SK-N-SH (cell line): ENCODE data around the gene GSS.

ENCODE experiments used
- CTCF ChIP-seq: fragments of 200-600 bp; sonication (generic); IDR thresholded peaks from 2 replicates; pipeline ENCODE4 v1.6.1; 2017; ENCODE audit warnings: antibody characterized with exemption, mild to moderate bottlenecking, moderate library complexity
- EZH2phosphoT487 ChIP-seq: fragments of 200-600 bp; sonication (generic); IDR thresholded peaks from 2 replicates; pipeline ENCODE4 v1.6.1; 2017; ENCODE audit warnings: low read depth, mixed run types, mild to moderate bottlenecking, antibody characterized with exemption, moderate library complexity, borderline replicate concordance
- FOSL2 ChIP-seq: IDR thresholded peaks from 2 replicates; pipeline ENCODE4 v1.4.0; 2012; ENCODE audit warnings: low read depth, mild to moderate bottlenecking, moderate library complexity, borderline replicate concordance
- FOXM1 ChIP-seq: IDR thresholded peaks from 2 replicates; pipeline ENCODE4 v1.4.0; 2012; ENCODE audit warnings: low read depth, mild to moderate bottlenecking
- MAX ChIP-seq: IDR thresholded peaks from 2 replicates; pipeline ENCODE4 v1.4.0; 2012; ENCODE audit warnings: low read depth
- MEF2A ChIP-seq: IDR thresholded peaks from 2 replicates; pipeline ENCODE4 v1.4.0; 2012; ENCODE audit warnings: low read depth, borderline replicate concordance
- RXRA ChIP-seq: IDR thresholded peaks from 2 replicates; pipeline ENCODE4 v1.4.0; 2012; ENCODE audit warnings: low read depth, mild to moderate bottlenecking, borderline replicate concordance
- SIN3A ChIP-seq: IDR thresholded peaks from 2 replicates; pipeline ENCODE4 v1.6.1; 2012; ENCODE audit warnings: low read depth, mild to moderate bottlenecking, low read length, moderate library complexity, borderline replicate concordance
- SMC3 ChIP-seq: IDR thresholded peaks from 2 replicates; pipeline ENCODE4 v1.6.1; 2012; ENCODE audit warnings: low read depth, low read length, improper control_type of control experiment
- TAF1 ChIP-seq: IDR thresholded peaks from 2 replicates; pipeline ENCODE4 v1.6.1; 2012; ENCODE audit warnings: low read depth, mild to moderate bottlenecking, low read length, moderate library complexity, borderline replicate concordance

- TF ChIP-seq CTCF (no peak), RXRA (no peak), SIN3A (no peak), TAF1 (no peak), MEF2A (no peak), SMC3 (no peak), MAX (no peak), EZH2phosphoT487 (no peak), FOXM1 (no peak), FOSL2 (no peak)
Observed at GRCh38 chr20:34951252-34951651, 4.4 kb downstream of the GSS start.
